HFFc6 (cell line): Measurements from ENCODE around the gene ZNF780B. TPM values are rescaled to one million over a fixed set of nuclear protein-coding genes. Genes with fewer than 3 reads are reported as not detected.

ENCODE experiments used
- DNase-seq: peaks from one replicate; pipeline ENCODE4 v3.0.0-alpha.2; 2018
- H3K27ac Mint-ChIP-seq: 2 replicates; pipeline ENCODE4 v1.8.0; 2020; ENCODE audit warnings: mild to moderate bottlenecking, mixed read lengths
- H3K27me3 Mint-ChIP-seq: 2 replicates; pipeline ENCODE4 v1.8.0; 2021; ENCODE audit warnings: mild to moderate bottlenecking, moderate library complexity, mixed read lengths; ENCODE audit not compliant: insufficient read depth
- H3K36me3 Mint-ChIP-seq: 2 replicates; pipeline ENCODE4 v1.8.0; 2021; ENCODE audit warnings: low read depth, mixed read lengths
- H3K4me1 Mint-ChIP-seq: 2 replicates; pipeline ENCODE4 v1.8.0; 2020; ENCODE audit warnings: low read depth, mixed read lengths
- H3K4me3 Mint-ChIP-seq: 2 replicates; pipeline ENCODE4 v1.8.0; 2020; ENCODE audit warnings: mild to moderate bottlenecking, moderate library complexity, mixed read lengths
- H3K9me3 Mint-ChIP-seq: 2 replicates; pipeline ENCODE4 v1.8.0; 2020; ENCODE audit warnings: mild to moderate bottlenecking, mixed read lengths
- total RNA-seq, 6 experiments: library from RNA; stranded (reverse); fragmentation: NEBNext Ultra II Directional; extraction: Animal tissue kit (Norgen Biotek cat#: 25700); gene quantifications; 2 replicates in 1 of 6; 3 replicates in 5 of 6; pipeline ENCODE4 v1.2.3, GENCODE V29; 2021
- TF ChIP-seq, protein P1 (sequence below): fragments of 200-600 bp; sonication (generic); IDR thresholded peaks from 2 replicates; pipeline ENCODE4 v1.5.0; 2021; ENCODE audit warnings: antibody characterized with exemption, mild to moderate bottlenecking

The ZNF780B gene
- total RNA-seq, 6 experiments from 2014 or later = 7.3 to 9.9 (median 8.8) TPM

DNA sequence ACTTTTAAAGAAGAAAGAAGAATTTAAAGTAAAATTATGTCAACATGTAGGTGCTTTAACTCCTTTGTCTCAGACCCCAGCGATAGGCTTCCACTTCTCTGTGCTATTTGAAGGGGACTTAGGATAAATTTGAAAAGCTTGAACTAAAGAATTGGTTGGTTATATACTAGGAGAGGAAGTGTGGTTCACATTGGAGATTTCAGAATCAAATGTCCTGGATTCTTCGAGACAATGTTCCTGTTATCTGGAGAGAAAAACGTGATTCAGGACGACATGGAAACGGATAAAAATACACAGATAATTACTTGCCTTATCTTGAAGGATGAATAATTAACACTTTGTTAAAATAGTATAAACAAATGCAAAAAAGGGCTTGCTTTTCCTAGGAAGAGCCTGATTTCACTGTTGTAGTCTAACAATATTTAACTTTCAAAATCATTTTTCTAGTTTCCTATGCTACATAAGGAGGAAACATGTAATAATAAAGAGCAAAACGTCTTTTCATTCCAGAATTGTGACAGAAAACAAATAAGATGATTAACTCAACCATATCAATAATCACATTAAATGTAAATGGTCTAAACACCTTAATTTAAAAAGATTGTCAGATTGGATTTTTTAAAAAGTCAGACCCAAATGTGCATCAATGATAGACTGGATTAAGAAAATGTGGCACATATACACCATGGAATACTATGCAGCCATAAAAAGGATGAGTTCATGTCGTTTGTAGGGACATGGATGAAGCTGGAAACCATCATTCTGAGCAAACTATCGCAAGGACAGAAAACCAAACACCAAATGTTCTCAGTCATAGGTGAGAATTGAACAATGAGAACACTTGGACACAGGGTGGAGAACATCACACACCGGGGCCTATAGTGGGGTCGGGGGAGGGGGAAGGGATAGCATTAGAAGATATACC lies 35.4 kb upstream of the ZNF780B start:
- TF ChIP-seq, protein P1, sequence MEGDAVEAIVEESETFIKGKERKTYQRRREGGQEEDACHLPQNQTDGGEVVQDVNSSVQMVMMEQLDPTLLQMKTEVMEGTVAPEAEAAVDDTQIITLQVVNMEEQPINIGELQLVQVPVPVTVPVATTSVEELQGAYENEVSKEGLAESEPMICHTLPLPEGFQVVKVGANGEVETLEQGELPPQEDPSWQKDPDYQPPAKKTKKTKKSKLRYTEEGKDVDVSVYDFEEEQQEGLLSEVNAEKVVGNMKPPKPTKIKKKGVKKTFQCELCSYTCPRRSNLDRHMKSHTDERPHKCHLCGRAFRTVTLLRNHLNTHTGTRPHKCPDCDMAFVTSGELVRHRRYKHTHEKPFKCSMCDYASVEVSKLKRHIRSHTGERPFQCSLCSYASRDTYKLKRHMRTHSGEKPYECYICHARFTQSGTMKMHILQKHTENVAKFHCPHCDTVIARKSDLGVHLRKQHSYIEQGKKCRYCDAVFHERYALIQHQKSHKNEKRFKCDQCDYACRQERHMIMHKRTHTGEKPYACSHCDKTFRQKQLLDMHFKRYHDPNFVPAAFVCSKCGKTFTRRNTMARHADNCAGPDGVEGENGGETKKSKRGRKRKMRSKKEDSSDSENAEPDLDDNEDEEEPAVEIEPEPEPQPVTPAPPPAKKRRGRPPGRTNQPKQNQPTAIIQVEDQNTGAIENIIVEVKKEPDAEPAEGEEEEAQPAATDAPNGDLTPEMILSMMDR = no peak
- Mint-ChIP-seq H3K27ac (peak overlapping the region; percentile 99), H3K4me3 (peak overlapping the region; percentile 100), H3K9me3 (no peaks in the 10 kb centered on the region; the same call in 1 of the 2 replicates), H3K4me1 (peaks cover 33% of the 10 kb centered on the region), H3K27me3 (peaks cover 5% of the 10 kb centered on the region), H3K36me3 (peaks cover 21% of the 10 kb centered on the region)
- DNase-seq = no peak

DNA sequence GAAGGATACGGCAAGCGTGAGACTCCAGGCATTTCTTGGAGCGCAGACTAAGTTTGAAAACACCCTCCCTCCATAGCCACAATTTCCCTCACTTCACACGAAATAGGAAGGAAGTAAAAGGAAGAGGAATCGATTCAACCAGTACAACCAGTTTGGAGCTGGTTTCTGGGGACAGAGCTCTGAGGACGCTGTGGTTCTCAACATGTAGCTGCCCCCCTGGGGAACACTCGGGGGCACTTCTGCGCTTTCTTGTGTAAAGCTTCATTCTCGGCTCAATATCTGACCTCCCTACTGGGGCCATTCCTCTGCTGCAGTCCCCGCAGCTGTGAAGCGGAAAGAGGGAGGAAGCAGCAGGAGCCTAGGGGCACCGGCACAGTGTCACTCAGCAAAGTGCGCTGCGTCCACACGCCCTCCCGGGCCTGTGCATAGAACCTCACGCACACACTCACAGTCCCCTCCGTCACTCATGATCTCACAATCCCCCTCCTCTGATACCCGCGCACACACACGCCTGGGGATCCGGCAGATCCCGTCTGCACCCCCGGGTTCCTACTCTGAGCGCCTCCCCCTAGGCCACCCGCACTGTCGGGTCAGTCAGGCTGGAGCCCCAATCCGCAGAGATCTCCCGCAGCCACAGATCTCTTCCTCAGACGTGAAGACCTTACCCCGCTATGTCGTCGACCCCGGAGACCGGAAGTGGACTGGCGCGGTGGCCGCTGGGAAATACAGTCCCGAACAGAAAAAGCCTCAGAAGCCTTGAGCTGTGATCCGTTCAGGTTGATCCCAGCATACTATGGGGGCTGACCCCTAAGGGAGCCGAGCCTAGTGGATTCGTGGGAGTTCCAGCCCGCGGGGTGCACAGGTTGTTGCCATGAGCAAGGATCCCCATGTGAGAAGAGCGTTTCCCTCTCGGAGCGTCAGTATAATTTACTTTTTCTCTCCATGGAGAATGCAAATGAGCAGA lies 34.5 kb upstream of the ZNF780B start, which contains the start of gene ZNF780A:
Gene ZNF780A, minus strand, starts transcription at position 703 of the 964 bp plus-strand sequence. CDS start 6,190 bp downstream, outside the sequence.
- TF ChIP-seq, protein P1 = no peak
- Mint-ChIP-seq H3K9me3 (no peaks in the 10 kb centered on the region; the same call in 1 of the 2 replicates), H3K36me3 (peaks cover 21% of the 10 kb centered on the region), H3K4me3 (peak within 1 kb of the TSS; percentile 100), H3K27me3 (peaks cover 3% of the 10 kb centered on the region), H3K4me1 (peaks cover 33% of the 10 kb centered on the region), H3K27ac (peak within 1 kb of the TSS; percentile 99)
- peak; percentile 47 for DNase-seq

DNA sequence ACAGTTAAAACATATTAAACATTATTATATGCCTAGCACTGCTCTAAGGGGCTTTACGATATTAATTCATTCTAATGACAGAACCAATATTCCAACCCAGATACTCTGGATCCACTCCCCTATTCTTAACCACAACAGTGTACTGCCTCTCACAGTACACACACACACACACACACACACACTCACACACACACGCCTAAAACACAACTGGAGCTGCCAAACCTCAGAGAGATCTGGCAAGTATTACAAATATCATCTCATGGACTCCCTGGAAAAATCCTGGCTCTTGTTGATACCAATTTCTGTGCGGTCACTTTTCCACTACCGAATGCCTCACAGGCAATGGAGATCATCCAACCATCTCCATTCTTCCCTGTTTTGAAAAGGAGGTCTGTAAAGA lies 33.4 kb upstream of the ZNF780B start:
- no peaks in the 10 kb centered on the region; the same call in 1 of the 2 replicates for H3K9me3 Mint-ChIP-seq
- H3K27ac Mint-ChIP-seq = peak overlapping the region; percentile 99; the same call in 1 of the 2 replicates
- TF ChIP-seq, protein P1 = no peak
- H3K27me3 Mint-ChIP-seq = peaks cover 2% of the 10 kb centered on the region; the same call in 1 of the 2 replicates
- DNase-seq = no peak
- H3K4me1 Mint-ChIP-seq = peaks cover 33% of the 10 kb centered on the region
- H3K4me3 Mint-ChIP-seq = peak overlapping the region; percentile 100
- H3K36me3 Mint-ChIP-seq = peaks cover 26% of the 10 kb centered on the region

- Mint-ChIP-seq H3K27me3 (no peaks in the 10 kb centered on the region), H3K4me1 (peaks cover 33% of the 10 kb centered on the region), H3K27ac (no peak overlapping the region), H3K36me3 (peaks cover 33% of the 10 kb centered on the region), H3K4me3 (0 out of 2 replicates have a peak overlapping the region, but pooled peaks have one; percentile 3), H3K9me3 (no peaks in the 10 kb centered on the region; the same call in 1 of the 2 replicates)
- TF ChIP-seq, protein P1 = no peak
- DNase-seq = no peak
These were observed 32.4 kb upstream of the ZNF780B start for GRCh38 chr19:40088299-40089047.
